ENCODE measurements around the gene KREMEN2. TPM values are rescaled to one million over a fixed set of nuclear protein-coding genes. Genes with fewer than 3 reads are reported as not detected.

KREMEN2 gene
- total and polyA plus RNA-seq, 12 donors = not detected

GRCh38 chr16:2974319-2975056, 10.4 kb downstream of the KREMEN2 start:
- intact Hi-C loops (cut with DNase I) = no loop called here
- DNase-seq = no peak
- no peak for TF ChIP-seq POLR2A (IDR thresholded peaks at IDR 0.05)
- no peak for TF ChIP-seq CTCF (IDR thresholded peaks at IDR 0.05)
- H3K27ac ChIP-seq = no peak overlapping the region
- H3K36me3 ChIP-seq (replicated peaks in 1 of 2) = no peaks in the 10 kb centered on the region
- no peaks in the 10 kb centered on the region for H3K9me3 ChIP-seq (replicated peaks in 1 of 3)
- peaks cover 5 to 16% of the 10 kb centered on the region in 2 donors for H3K4me1 ChIP-seq (replicated peaks in 1 of 2)
- no peak overlapping the region for H3K4me3 ChIP-seq
- 82 to 90% (median 88%) methylated on average over 5 to 15 of the region's 15 CpGs for WGBS, 4 donors
- peaks cover 3% of the 10 kb centered on the region for H3K27me3 ChIP-seq

- H3K4me1 ChIP-seq (replicated peaks in 1 of 2) = peaks cover 7 to 16% of the 10 kb centered on the region in 2 donors
- no peak for DNase-seq
- H3K4me3 ChIP-seq = no peak overlapping the region
- H3K27me3 ChIP-seq = peaks cover 4% of the 10 kb centered on the region
- H3K27ac ChIP-seq = no peak overlapping the region
- no peaks in the 10 kb centered on the region for H3K9me3 ChIP-seq (replicated peaks in 1 of 3)
- no peak for TF ChIP-seq POLR2A (IDR thresholded peaks at IDR 0.05)
- TF ChIP-seq CTCF (IDR thresholded peaks at IDR 0.05) = no peak
- H3K36me3 ChIP-seq (replicated peaks in 1 of 2) = no peaks in the 10 kb centered on the region
- WGBS, 4 donors = 91 to 97% (median 93%) methylated on average over 18 to 28 of the region's 28 CpGs
- intact Hi-C loops (cut with DNase I) = no loop called here
Observed at GRCh38 chr16:2975161-2975795, 11.2 kb downstream of the KREMEN2 start.

GRCh38 chr16:2976201-2976600, 12.1 kb downstream of the KREMEN2 start:
- Histone ChIP-seq H3K4me3 (no peak overlapping the region), H3K9me3 (replicated peaks in 1 of 3) (no peaks in the 10 kb centered on the region), H3K36me3 (replicated peaks in 1 of 2) (no peaks in the 10 kb centered on the region), H3K4me1 (replicated peaks in 1 of 2) (peaks cover 12 to 15% of the 10 kb centered on the region in 2 donors), H3K27ac (no peak overlapping the region), H3K27me3 (peaks cover 4% of the 10 kb centered on the region)
- no peak for TF ChIP-seq POLR2A (IDR thresholded peaks at IDR 0.05)
- TF ChIP-seq CTCF (IDR thresholded peaks at IDR 0.05) = no peak
- WGBS, 4 donors = 37 to 90% (median 60%) methylated on average over 7 of the region's 7 CpGs
- DNase-seq = no peak
- intact Hi-C loops (cut with DNase I) = no loop called here

- Histone ChIP-seq H3K27me3 (peaks cover 4% of the 10 kb centered on the region), H3K4me3 (no peak overlapping the region), H3K9me3 (replicated peaks in 1 of 3) (no peaks in the 10 kb centered on the region), H3K4me1 (replicated peaks in 1 of 2) (peaks cover 12 to 17% of the 10 kb centered on the region in 2 donors), H3K27ac (no peak overlapping the region), H3K36me3 (replicated peaks in 1 of 2) (no peaks in the 10 kb centered on the region)
- DNase-seq = no peak
- no peak for TF ChIP-seq CTCF (IDR thresholded peaks at IDR 0.05)
- 86 to 96% (median 93%) methylated on average over 12 to 15 of the region's 15 CpGs for WGBS, 4 donors
- intact Hi-C loops (cut with DNase I) = no loop called here
Observed at GRCh38 chr16:2976673-2977072, 12.6 kb downstream of the KREMEN2 start.

All from adrenal gland (tissue), 12 donors.